Suprapubic skin (tissue), 4 donors: ENCODE data around the gene PREPL. TPM values are rescaled to one million over a fixed set of nuclear protein-coding genes. Genes with fewer than 3 reads are reported as not detected.

ENCODE experiments used
- DNase-seq, 2 donors: peaks; one replicate each; pipeline ENCODE4 v3.0.0-alpha.2; 2019; ENCODE audit warnings: low spot score in 2 of 2
- H3K27ac ChIP-seq: fragments of 200-600 bp; sonication (generic); one replicate; pipeline ENCODE4 v1.5.1; 2019
- H3K27me3 ChIP-seq: fragments of 200-600 bp; sonication (generic); one replicate; pipeline ENCODE4 v1.5.1; 2019
- H3K36me3 ChIP-seq: fragments of 200-600 bp; sonication (generic); one replicate; pipeline ENCODE4 v1.5.1; 2019
- H3K4me1 ChIP-seq: fragments of 200-600 bp; sonication (generic); one replicate; pipeline ENCODE4 v1.5.1; 2019
- H3K4me3 ChIP-seq: fragments of 200-600 bp; sonication (generic); one replicate; pipeline ENCODE4 v1.5.1; 2019; ENCODE audit warnings: mild to moderate bottlenecking
- H3K9me3 ChIP-seq: fragments of 200-600 bp; sonication (generic); one replicate; pipeline ENCODE4 v1.5.1; 2019
- EP300 ChIP-seq: sonication (generic); formaldehyde crosslinking; IDR thresholded peaks from one replicate; pipeline ENCODE4 v1.6.1; 2017; ENCODE audit warnings: antibody characterized with exemption
- POLR2A ChIP-seq, 2 donors: fragments of 450-650 bp; IDR thresholded peaks; one replicate each; pipeline ENCODE4 v1.6.1; 2017; ENCODE audit warnings: antibody characterized with exemption in 2 of 2, mild to moderate bottlenecking in 2 of 2, moderate library complexity in 2 of 2
- POLR2AphosphoS5 ChIP-seq, 3 donors: sonication (generic); formaldehyde crosslinking; IDR thresholded peaks; one replicate each; pipeline ENCODE4 v1.6.1; 2017; ENCODE audit warnings: antibody characterized with exemption in 3 of 3
- WGBS: methylation state at CpG from one replicate; pipeline ENCODE4 v1.1.5; 2018; 5-methylcytosine and 5-hydroxymethylcytosine counted together
- total RNA-seq, 4 donors: library from RNA; depleted of rRNA; stranded (reverse); fragments of >200 nt; gene quantifications; one replicate each; pipeline ENCODE4 v1.1.0, GENCODE V29; 2016
- TF ChIP-seq, protein P1 (sequence below), 2 donors: fragments of 200-600 bp in 1 of 2; fragments of 450-650 bp in 1 of 2; sonication (generic) in 1 of 2; IDR thresholded peaks; one replicate each; pipeline ENCODE4 v1.5.1; 2016 to 2019; ENCODE audit warnings: antibody characterized with exemption in 2 of 2, mild to moderate bottlenecking in 1 of 2, moderate library complexity in 1 of 2

Gene PREPL
- total RNA-seq, 4 donors from 2014 or later, result 25.9 to 51.9 (median 32.2) TPM

DNA sequence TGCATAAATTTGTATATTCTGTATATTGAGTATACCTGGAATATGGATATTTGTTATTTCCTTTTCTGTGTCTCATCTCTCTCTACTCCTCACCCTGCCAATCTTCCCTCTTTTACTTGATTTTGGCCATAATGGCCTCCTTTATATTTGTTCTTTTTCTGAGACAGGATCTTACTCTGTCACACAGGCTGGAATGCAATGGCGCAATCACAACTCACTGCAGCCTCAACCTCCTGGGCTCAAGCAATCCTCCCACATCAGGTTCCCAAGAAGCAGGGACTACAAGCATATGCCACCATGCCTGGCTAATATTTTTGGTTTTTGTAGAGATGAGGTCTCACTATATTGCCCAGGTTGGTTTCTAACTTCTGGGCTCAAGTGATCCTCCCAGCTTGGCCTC is 30.5 kb downstream of the PREPL start:
- peaks cover 60% of the 10 kb centered on the region for H3K36me3 ChIP-seq
- H3K27ac ChIP-seq, result no peak overlapping the region
- no peak overlapping the region for H3K4me3 ChIP-seq
- TF ChIP-seq POLR2AphosphoS5 (IDR thresholded peaks at IDR 0.05), result no peak
- no peak for TF ChIP-seq EP300
- TF ChIP-seq POLR2A (IDR thresholded peaks at IDR 0.05), result no peak
- TF ChIP-seq, protein P1, sequence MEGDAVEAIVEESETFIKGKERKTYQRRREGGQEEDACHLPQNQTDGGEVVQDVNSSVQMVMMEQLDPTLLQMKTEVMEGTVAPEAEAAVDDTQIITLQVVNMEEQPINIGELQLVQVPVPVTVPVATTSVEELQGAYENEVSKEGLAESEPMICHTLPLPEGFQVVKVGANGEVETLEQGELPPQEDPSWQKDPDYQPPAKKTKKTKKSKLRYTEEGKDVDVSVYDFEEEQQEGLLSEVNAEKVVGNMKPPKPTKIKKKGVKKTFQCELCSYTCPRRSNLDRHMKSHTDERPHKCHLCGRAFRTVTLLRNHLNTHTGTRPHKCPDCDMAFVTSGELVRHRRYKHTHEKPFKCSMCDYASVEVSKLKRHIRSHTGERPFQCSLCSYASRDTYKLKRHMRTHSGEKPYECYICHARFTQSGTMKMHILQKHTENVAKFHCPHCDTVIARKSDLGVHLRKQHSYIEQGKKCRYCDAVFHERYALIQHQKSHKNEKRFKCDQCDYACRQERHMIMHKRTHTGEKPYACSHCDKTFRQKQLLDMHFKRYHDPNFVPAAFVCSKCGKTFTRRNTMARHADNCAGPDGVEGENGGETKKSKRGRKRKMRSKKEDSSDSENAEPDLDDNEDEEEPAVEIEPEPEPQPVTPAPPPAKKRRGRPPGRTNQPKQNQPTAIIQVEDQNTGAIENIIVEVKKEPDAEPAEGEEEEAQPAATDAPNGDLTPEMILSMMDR (IDR thresholded peaks at IDR 0.05), result no peak
- DNase-seq, result no peak
- 97% methylated on average over 1 of the region's 1 CpG for WGBS
- H3K27me3 ChIP-seq, result no peaks in the 10 kb centered on the region
- H3K9me3 ChIP-seq, result no peaks in the 10 kb centered on the region
- no peaks in the 10 kb centered on the region for H3K4me1 ChIP-seq

DNA sequence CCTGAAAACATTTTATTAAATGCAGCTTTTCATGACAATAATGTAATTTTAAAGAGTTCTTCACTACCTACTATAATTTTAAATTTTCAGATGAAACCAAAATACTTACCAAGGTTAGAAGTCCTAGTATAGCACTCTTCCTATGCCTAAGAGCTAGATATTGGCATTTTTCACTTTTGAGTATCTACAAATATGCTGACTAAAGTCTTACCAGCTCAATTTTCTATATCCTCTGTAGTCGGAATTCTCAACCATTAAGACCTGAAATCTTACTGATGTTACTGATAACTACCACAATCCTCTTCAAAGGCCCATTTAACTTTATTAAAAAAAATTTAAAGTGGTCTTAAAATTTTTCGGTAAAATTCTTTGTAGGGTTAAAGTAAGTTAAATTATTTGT is 32.0 kb downstream of the PREPL start:
- Histone ChIP-seq H3K27ac (no peak overlapping the region), H3K4me3 (no peak overlapping the region), H3K27me3 (no peaks in the 10 kb centered on the region), H3K9me3 (no peaks in the 10 kb centered on the region), H3K36me3 (peaks cover 62% of the 10 kb centered on the region), H3K4me1 (peaks cover 6% of the 10 kb centered on the region)
- no peak for DNase-seq
- TF ChIP-seq, protein P1 (IDR thresholded peaks at IDR 0.05), result no peak
- WGBS, result 89% methylated on average over 2 of the region's 2 CpGs

DNA sequence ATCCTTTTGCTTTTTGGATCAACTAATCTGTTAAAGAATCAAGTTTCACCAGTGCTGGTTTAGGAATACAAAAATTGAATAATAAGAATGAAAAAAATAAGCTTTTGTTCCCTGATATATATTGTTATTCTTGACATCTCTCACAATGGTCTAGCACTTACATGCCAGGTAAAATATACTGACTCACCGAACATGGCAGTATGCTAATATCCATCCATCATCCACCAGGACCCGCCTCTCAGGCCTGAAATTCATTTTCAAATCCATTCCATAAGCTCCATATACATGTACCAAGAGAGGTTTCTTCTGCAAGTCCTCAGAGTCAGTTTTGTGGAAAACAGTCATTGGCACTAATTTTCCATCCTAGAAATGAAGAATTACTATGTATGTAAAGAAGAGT is 32.5 kb downstream of the PREPL start:
- Histone ChIP-seq H3K36me3 (peaks cover 56% of the 10 kb centered on the region), H3K4me3 (no peak overlapping the region), H3K9me3 (no peaks in the 10 kb centered on the region), H3K27me3 (no peaks in the 10 kb centered on the region), H3K4me1 (peaks cover 6% of the 10 kb centered on the region), H3K27ac (no peak overlapping the region)
- WGBS, result 70% methylated on average over 2 of the region's 2 CpGs
- no peak for DNase-seq
- TF ChIP-seq, protein P1 (IDR thresholded peaks at IDR 0.05), result no peak
- TF ChIP-seq EP300, result no peak

DNA sequence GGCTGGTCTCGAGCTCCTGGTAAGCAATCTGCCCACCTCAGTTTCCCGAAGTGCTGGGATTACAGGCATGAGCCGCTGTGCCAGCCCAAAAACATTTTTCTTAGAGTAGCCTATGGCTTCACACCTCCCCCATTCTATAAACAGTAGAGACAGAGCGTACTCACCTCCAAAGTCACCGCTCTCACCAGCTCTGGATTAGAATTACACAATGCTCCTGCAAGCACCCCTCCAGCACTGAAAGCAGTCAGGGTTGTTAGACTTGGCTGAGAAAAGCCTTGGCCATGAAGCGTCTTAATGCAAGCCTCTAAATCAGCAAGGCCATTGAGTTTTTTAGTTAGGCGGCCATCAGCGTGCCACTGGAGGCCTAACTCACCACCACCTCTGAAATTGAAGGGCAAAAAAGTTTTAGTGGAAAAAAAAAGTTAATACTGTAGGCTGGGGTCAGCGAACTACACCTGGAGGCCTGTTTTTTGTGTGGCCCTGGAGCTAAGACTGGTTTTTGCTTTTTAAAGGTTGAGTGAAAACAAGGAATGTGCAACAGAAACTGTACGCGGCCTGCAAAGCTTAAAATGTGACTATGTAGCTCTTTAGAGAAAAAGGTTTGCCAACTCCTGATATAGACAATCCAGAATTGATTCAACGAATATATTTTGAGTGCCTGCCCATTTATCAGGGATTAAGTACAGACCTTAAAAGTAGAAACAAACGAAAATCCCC is 34.6 kb downstream of the PREPL start:
- Histone ChIP-seq H3K27me3 (no peaks in the 10 kb centered on the region), H3K4me1 (peaks cover 6% of the 10 kb centered on the region), H3K36me3 (peaks cover 57% of the 10 kb centered on the region), H3K27ac (no peak overlapping the region), H3K9me3 (no peaks in the 10 kb centered on the region), H3K4me3 (no peak overlapping the region)
- DNase-seq, result no peak
- 88% methylated on average over 13 of the region's 13 CpGs for WGBS
- no peak for TF ChIP-seq POLR2AphosphoS5 (IDR thresholded peaks at IDR 0.05)
- TF ChIP-seq, protein P1 (IDR thresholded peaks at IDR 0.05), result no peak
- no peak for TF ChIP-seq POLR2A (IDR thresholded peaks at IDR 0.05)
- no peak for TF ChIP-seq EP300

DNA sequence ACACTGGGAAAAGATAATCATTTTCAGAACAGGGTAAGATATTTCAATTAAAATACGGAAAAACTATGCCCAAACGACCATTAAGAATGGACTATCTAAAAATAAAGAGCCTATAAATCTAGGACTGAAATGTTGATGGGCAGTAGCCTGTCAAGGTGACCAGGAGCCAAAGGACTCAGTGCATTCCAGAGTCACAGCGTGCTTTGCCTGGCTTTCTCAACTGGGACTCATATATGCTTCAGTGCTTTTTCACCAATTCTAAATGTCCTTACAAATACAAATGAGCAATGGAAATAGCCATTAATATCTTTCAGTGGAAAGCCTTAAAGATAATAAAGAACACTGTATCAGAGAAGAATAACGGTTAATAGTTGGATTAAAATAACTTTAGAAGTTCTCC is 35.4 kb downstream of the PREPL start:
- Histone ChIP-seq H3K4me3 (no peak overlapping the region), H3K4me1 (peaks cover 6% of the 10 kb centered on the region), H3K27me3 (no peaks in the 10 kb centered on the region), H3K36me3 (peaks cover 57% of the 10 kb centered on the region), H3K27ac (no peak overlapping the region), H3K9me3 (no peaks in the 10 kb centered on the region)
- DNase-seq, result no peak
- TF ChIP-seq EP300, result no peak
- TF ChIP-seq, protein P1 (IDR thresholded peaks at IDR 0.05), result no peak
- no peak for TF ChIP-seq POLR2A (IDR thresholded peaks at IDR 0.05)
- TF ChIP-seq POLR2AphosphoS5 (IDR thresholded peaks at IDR 0.05), result no peak
- WGBS, result 85% methylated on average over 4 of the region's 4 CpGs
